Esophagus muscularis mucosa (tissue), 4 donors: ENCODE results near the gene CD151.

Experiments used
- CTCF ChIP-seq, 3 experiments: fragments of 200-600 bp in 2 of 3; fragments of 450-650 bp in 1 of 3; sonication (generic) in 2 of 3; IDR thresholded peaks; one replicate each; pipeline ENCODE4 v1.5.1; 2017 to 2019; ENCODE audit warnings: antibody characterized with exemption in 3 of 3, mild to moderate bottlenecking in 2 of 3, moderate library complexity in 1 of 3
- EP300 ChIP-seq: sonication (generic); formaldehyde crosslinking; IDR thresholded peaks from one replicate; pipeline ENCODE4 v1.6.1; 2017; ENCODE audit warnings: antibody characterized with exemption
- POLR2A ChIP-seq: fragments of 450-650 bp; IDR thresholded peaks from one replicate; pipeline ENCODE4 v1.6.1; 2017; ENCODE audit warnings: antibody characterized with exemption, moderate library complexity, mild to moderate bottlenecking, low read depth
- POLR2AphosphoS5 ChIP-seq, 2 donors: sonication (generic); formaldehyde crosslinking; IDR thresholded peaks; one replicate each; pipeline ENCODE4 v1.6.1; 2017; ENCODE audit warnings: antibody characterized with exemption in 2 of 2

- no peak for TF ChIP-seq POLR2AphosphoS5 (IDR thresholded peaks at IDR 0.05)
- TF ChIP-seq CTCF (IDR thresholded peaks at IDR 0.05), result no peak
- no peak for TF ChIP-seq EP300
- TF ChIP-seq POLR2A, result no peak
Observed at GRCh38 chr11:808427-809286, 24.1 kb upstream of the CD151 start.
